HFFc6 (cell line): Measurements from ENCODE around the gene SMAD1. TPM values are rescaled to one million over a fixed set of nuclear protein-coding genes. Genes with fewer than 3 reads are reported as not detected.
"Not testable (repeated sequence)": the region's sequence is repeated elsewhere in the genome, so short reads cannot be mapped to it uniquely, and the experiment has no call there.

Source experiments
- DNase-seq: peaks from one replicate; pipeline ENCODE4 v3.0.0-alpha.2; 2018
- H3K27ac Mint-ChIP-seq: 2 replicates; pipeline ENCODE4 v1.8.0; 2020; ENCODE audit warnings: mild to moderate bottlenecking, mixed read lengths
- H3K27me3 Mint-ChIP-seq: 2 replicates; pipeline ENCODE4 v1.8.0; 2021; ENCODE audit warnings: mild to moderate bottlenecking, moderate library complexity, mixed read lengths; ENCODE audit not compliant: insufficient read depth
- H3K36me3 Mint-ChIP-seq: 2 replicates; pipeline ENCODE4 v1.8.0; 2021; ENCODE audit warnings: low read depth, mixed read lengths
- H3K4me1 Mint-ChIP-seq: 2 replicates; pipeline ENCODE4 v1.8.0; 2020; ENCODE audit warnings: low read depth, mixed read lengths
- H3K4me3 Mint-ChIP-seq: 2 replicates; pipeline ENCODE4 v1.8.0; 2020; ENCODE audit warnings: mild to moderate bottlenecking, moderate library complexity, mixed read lengths
- H3K9me3 Mint-ChIP-seq: 2 replicates; pipeline ENCODE4 v1.8.0; 2020; ENCODE audit warnings: mild to moderate bottlenecking, mixed read lengths
- CTCF ChIP-seq: fragments of 200-600 bp; sonication (generic); IDR thresholded peaks from 2 replicates; pipeline ENCODE4 v1.5.0; 2021; ENCODE audit warnings: antibody characterized with exemption, mild to moderate bottlenecking
- total RNA-seq, 6 experiments: library from RNA; stranded (reverse); fragmentation: NEBNext Ultra II Directional; extraction: Animal tissue kit (Norgen Biotek cat#: 25700); gene quantifications; 2 replicates in 1 of 6; 3 replicates in 5 of 6; pipeline ENCODE4 v1.2.3, GENCODE V29; 2021

The SMAD1 gene
- total RNA-seq, 6 experiments from 2014 or later, result 9.2 to 11.2 (median 10.3) TPM

GRCh38 chr4:145587088-145587754 is 105.6 kb downstream of the SMAD1 start:
- Mint-ChIP-seq H3K27ac (no peak overlapping the region), H3K27me3 (peaks cover 11% of the 10 kb centered on the region), H3K4me3 (no peak overlapping the region), H3K36me3 (no peaks in the 10 kb centered on the region), H3K4me1 (no peaks in the 10 kb centered on the region), H3K9me3 (no peaks in the 10 kb centered on the region)
- no peak for TF ChIP-seq CTCF
- no peak for DNase-seq

- DNase-seq, H3K4me3 Mint-ChIP-seq, H3K36me3 Mint-ChIP-seq, H3K27ac Mint-ChIP-seq, H3K9me3 Mint-ChIP-seq, H3K4me1 Mint-ChIP-seq: not testable (repeated sequence)
- H3K27me3 Mint-ChIP-seq, result peaks cover 13% of the 10 kb centered on the region
These were observed 107.7 kb downstream of the SMAD1 start for GRCh38 chr4:145589381-145589780.

GRCh38 chr4:145589916-145590702 is 108.5 kb downstream of the SMAD1 start:
- DNase-seq, result no peak
- TF ChIP-seq CTCF, result no peak
- Mint-ChIP-seq H3K27me3 (peaks cover 13% of the 10 kb centered on the region), H3K36me3 (no peaks in the 10 kb centered on the region), H3K4me3 (no peak overlapping the region), H3K4me1 (no peaks in the 10 kb centered on the region), H3K27ac (no peak overlapping the region), H3K9me3 (no peaks in the 10 kb centered on the region)

GRCh38 chr4:145602129-145602760 is 120.6 kb downstream of the SMAD1 start:
- peaks cover 3% of the 10 kb centered on the region for H3K27me3 Mint-ChIP-seq

GRCh38 chr4:145605941-145606340 is 124.3 kb downstream of the SMAD1 start:
- H3K4me1 Mint-ChIP-seq, result 0 out of 2 replicates have a peak, but pooled peaks cover 7% of the 10 kb centered on the region

More at GRCh38 chr4:145602129-145602760, 120.6 kb downstream of the SMAD1 start:
- Mint-ChIP-seq H3K9me3 (no peaks in the 10 kb centered on the region; the same call in none of the 2 replicates), H3K4me3 (no peak overlapping the region), H3K27ac (no peak overlapping the region), H3K36me3 (no peaks in the 10 kb centered on the region), H3K4me1 (0 out of 2 replicates have a peak, but pooled peaks cover 7% of the 10 kb centered on the region)
- no peak for TF ChIP-seq CTCF
- DNase-seq, result no peak

More at GRCh38 chr4:145605941-145606340, 124.3 kb downstream of the SMAD1 start:
- Mint-ChIP-seq H3K27ac (no peak overlapping the region), H3K9me3 (no peaks in the 10 kb centered on the region; the same call in none of the 2 replicates), H3K27me3 (peaks cover 2% of the 10 kb centered on the region; the same call in 1 of the 2 replicates), H3K36me3 (no peaks in the 10 kb centered on the region), H3K4me3 (no peak overlapping the region)
- DNase-seq, result no peak
- no peak for TF ChIP-seq CTCF

Other genes starting within 250 kb of the SMAD1 start
- gene MMAA, start 137.5 kb downstream of the SMAD1 start, total RNA-seq, result 1 to 10 TPM; 6.5 to 8.6 (median 7.6) TPM
- gene C4orf51, start 198.3 kb downstream of the SMAD1 start, total RNA-seq, result not detected